Mucosa of descending colon (tissue), 3 donors: ENCODE results near the gene RBP2. TPM values are rescaled to one million over a fixed set of nuclear protein-coding genes. Genes with fewer than 3 reads are reported as not detected.

Experiments
- ATAC-seq: fragments of 200-7000 bp; cut with Tn5 transposase; one replicate; pipeline ENCODE4 v1.9.1; 2020; ENCODE audit warnings: mild to moderate bottlenecking, moderate library complexity
- DNase-seq, 3 donors: peaks; one replicate each; pipeline ENCODE4 v3.0.0-alpha.2; 2020
- H3K36me3 ChIP-seq: fragments of 200-600 bp; one replicate; pipeline ENCODE4 v1.8.0; 2021; ENCODE audit warnings: low read depth, mild to moderate bottlenecking
- H3K4me1 ChIP-seq: fragments of 200-600 bp; one replicate; pipeline ENCODE4 v1.8.0; 2021; ENCODE audit warnings: low read depth, mild to moderate bottlenecking
- H3K4me3 ChIP-seq: fragments of 200-600 bp; one replicate; pipeline ENCODE4 v1.8.0; 2021; ENCODE audit warnings: mild to moderate bottlenecking
- H3K9me3 ChIP-seq: fragments of 200-600 bp; one replicate; pipeline ENCODE4 v1.8.0; 2021; ENCODE audit warnings: mild to moderate bottlenecking
- intact Hi-C, 2 donors: fragments of 100-400 bp; cut with DNase I in 1 of 2; cut with micrococcal nuclease in 1 of 2; formaldehyde crosslinking; loops; one replicate each; pipeline versions ENCODE4 v1.11.0 to v1.11.1; 2022; cut with DNase I, micrococcal nuclease
- total RNA-seq, 3 donors: library from RNA; stranded (reverse); fragmentation: NEBNext Ultra II Directional in 2 of 3; extraction: Animal tissue kit (Norgen Biotek cat#: 25700) in 2 of 3; gene quantifications; one replicate each; pipeline versions ENCODE4 v1.2.1 to v1.2.4, GENCODE V29; 2021 to 2023
- TF ChIP-seq, protein P1 (sequence below): fragments of 200-600 bp; IDR thresholded peaks from one replicate; pipeline ENCODE4 v1.8.0; 2022; ENCODE audit warnings: antibody characterized with exemption, mild to moderate bottlenecking
- donor health status: DM: no; HTN: no; CAD: no; lungs with moderate emphysema.
- donor health status: DM: no; HTN: no; CAD: no.
- donor health status: DM: no; HTN: yes; CAD: no.

Gene RBP2
- total RNA-seq, 3 donors from 2014 or later = 0.76 to 3.5 (median 1.5) TPM

DNA sequence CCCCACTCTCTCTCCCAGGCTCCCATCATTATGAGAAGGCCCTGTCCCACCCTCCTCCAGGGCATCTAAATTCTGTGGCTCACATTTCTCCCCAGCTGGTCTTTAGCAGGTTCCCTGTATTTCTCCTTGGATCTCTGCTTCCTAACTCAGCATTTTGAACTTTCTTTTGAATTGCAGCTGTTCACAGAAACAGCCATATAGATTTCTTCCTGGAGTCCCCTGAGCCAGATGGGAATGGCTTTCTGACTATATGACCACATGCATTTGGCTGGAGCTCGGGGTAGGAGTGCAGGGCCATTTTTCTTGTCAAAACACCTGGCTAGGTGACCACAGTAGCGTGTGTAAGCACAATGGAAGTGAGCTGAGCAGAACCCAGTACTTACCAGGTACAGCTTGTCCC, 22.0 kb downstream of the RBP2 start:
- intact Hi-C loops = no loop called here
- Histone ChIP-seq H3K9me3 (no peaks in the 10 kb centered on the region), H3K4me3 (no peak overlapping the region), H3K4me1 (no peaks in the 10 kb centered on the region), H3K36me3 (no peaks in the 10 kb centered on the region)
- TF ChIP-seq, protein P1, sequence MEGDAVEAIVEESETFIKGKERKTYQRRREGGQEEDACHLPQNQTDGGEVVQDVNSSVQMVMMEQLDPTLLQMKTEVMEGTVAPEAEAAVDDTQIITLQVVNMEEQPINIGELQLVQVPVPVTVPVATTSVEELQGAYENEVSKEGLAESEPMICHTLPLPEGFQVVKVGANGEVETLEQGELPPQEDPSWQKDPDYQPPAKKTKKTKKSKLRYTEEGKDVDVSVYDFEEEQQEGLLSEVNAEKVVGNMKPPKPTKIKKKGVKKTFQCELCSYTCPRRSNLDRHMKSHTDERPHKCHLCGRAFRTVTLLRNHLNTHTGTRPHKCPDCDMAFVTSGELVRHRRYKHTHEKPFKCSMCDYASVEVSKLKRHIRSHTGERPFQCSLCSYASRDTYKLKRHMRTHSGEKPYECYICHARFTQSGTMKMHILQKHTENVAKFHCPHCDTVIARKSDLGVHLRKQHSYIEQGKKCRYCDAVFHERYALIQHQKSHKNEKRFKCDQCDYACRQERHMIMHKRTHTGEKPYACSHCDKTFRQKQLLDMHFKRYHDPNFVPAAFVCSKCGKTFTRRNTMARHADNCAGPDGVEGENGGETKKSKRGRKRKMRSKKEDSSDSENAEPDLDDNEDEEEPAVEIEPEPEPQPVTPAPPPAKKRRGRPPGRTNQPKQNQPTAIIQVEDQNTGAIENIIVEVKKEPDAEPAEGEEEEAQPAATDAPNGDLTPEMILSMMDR = no peak
- DNase-seq (no peak), ATAC-seq (no peak)

DNA sequence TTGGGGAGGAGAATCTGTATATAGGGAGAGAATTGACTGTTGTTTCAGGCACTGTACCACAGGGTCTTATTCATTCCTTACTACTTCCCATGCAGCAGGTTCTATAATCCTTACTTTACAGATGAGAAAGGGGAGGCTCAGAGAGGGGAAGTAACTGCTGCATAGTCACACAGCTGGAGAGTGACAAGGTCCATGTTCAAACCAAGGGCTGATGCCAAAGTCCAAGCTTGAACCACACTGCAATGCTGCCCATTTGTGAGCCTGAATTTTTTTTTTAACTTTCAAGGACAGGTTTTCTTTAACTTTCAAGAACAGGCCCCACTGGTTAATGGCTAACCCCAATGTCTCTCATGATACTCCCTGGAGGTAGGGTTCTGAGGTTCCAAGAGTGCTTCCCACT, 26.2 kb downstream of the RBP2 start:
- Histone ChIP-seq H3K4me3 (no peak overlapping the region), H3K36me3 (no peaks in the 10 kb centered on the region), H3K9me3 (no peaks in the 10 kb centered on the region), H3K4me1 (no peaks in the 10 kb centered on the region)
- intact Hi-C loops = no loop called here
- ATAC-seq (no peak), DNase-seq (no peak)
- TF ChIP-seq, protein P1 = no peak

DNA sequence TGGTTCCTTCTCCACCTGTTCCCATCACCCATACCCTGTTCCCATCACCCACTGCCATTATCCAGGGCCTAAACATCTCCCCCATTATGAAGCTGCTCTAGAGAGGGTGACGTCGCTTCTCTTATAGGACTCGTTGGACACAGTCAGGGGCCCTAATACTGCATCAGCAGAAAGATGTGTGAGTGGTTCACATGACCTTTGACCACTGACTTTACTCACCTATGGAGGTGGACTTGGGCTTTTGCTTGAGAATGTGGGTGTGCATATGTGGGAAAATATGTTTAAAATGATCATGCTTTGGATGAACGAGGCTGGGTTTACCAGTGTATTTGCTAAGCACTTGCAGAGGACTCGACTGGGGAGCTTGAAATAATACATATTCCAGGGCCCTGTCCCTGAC, 26.8 kb downstream of the RBP2 start:
- TF ChIP-seq, protein P1 = no peak
- DNase-seq (no peak), ATAC-seq (no peak)
- intact Hi-C loops = no loop called here
- no peaks in the 10 kb centered on the region for H3K9me3 ChIP-seq
- H3K4me1 ChIP-seq = no peaks in the 10 kb centered on the region
- no peaks in the 10 kb centered on the region for H3K36me3 ChIP-seq
- H3K4me3 ChIP-seq = no peak overlapping the region

DNA sequence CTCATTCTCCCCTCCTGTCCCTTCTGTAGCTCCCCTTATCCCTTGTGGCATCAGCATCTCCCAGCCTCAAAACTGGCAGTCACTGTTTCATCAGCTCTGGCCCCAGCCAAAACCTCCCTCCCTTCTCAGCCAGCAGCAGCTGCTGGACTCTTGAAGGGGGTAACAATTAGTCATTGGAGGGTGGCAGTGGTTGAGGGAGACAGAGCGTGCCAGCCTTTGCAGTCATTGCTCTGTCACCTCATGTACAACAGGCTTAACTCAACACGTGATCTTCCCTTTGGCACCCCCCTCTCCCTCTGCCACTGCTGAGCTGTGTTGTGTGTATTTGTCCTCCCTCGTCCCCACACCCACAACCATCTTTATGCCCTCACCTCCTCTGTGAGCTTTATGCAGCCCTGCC, 28.2 kb downstream of the RBP2 start:
- Histone ChIP-seq H3K9me3 (no peaks in the 10 kb centered on the region), H3K4me3 (no peak overlapping the region), H3K4me1 (no peaks in the 10 kb centered on the region), H3K36me3 (no peaks in the 10 kb centered on the region)
- no peak for DNase-seq
- TF ChIP-seq, protein P1 = no peak
- intact Hi-C loops = no loop called here
- ATAC-seq = no peak

DNA sequence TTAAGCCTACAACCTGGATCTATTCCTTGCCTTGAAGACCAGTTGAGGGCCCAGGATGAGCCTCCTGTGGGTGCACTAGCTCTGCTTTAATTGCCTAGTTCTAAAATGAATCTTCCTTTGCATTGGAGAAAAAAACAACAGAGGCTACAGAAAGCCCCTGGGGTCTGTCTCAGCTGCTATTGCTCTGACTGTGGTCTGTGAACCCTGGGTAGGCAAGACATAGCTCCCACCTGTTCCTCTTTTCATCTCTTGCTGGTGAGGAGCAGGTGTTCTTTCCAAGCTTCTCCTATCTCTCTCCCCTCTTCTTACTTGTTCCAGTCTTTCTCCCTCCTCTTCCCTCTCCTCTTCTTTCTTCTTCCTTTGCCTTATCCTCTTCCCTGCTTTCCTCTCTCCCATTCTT, 28.8 kb downstream of the RBP2 start:
- DNase-seq = no peak
- H3K9me3 ChIP-seq = no peaks in the 10 kb centered on the region
- no peaks in the 10 kb centered on the region for H3K36me3 ChIP-seq
- no peak overlapping the region for H3K4me3 ChIP-seq
- no peaks in the 10 kb centered on the region for H3K4me1 ChIP-seq
- no peak for ATAC-seq
- intact Hi-C loops = no loop called here
- TF ChIP-seq, protein P1 = no peak

DNA sequence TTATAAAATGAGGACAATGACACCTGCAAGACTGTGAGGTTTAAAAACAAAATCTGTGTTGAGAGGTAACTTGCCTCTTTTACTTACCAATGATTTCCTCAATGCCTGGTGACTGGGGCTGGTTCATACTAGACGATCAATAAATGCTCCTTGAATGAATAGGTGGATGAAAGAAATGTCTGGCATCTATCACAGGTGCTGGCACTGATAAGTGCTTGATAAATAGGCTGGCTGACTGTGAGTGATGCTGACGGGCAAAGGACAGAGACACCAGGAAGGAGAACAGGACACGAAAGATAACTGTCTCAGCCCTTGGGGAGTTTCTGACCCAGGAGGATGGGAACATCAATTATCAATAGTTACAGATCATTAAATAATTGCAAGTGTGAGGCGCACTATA, 31.9 kb downstream of the RBP2 start:
- DNase-seq (no peak), ATAC-seq (no peak)
- no peaks in the 10 kb centered on the region for H3K36me3 ChIP-seq
- intact Hi-C loops = no loop called here
- TF ChIP-seq, protein P1 = no peak
- H3K4me1 ChIP-seq = no peaks in the 10 kb centered on the region
- H3K9me3 ChIP-seq = no peaks in the 10 kb centered on the region
- H3K4me3 ChIP-seq = no peak overlapping the region
